HEK293 (cell line): ENCODE measurements around the gene C18orf32.
"Not testable (repeated sequence)": the region's sequence is repeated elsewhere in the genome, so short reads cannot be mapped to it uniquely, and the experiment has no call there.

ENCODE experiments used
- CTCF ChIA-PET: fragments of 350-600 bp; formaldehyde crosslinking; extraction: SDS; loops from one replicate; lab custom pipeline; 2021; ENCODE audit warnings: antibody characterized with exemption; lab: Yijun Ruan, JAX
- POLR2A ChIA-PET: fragments of 300-600 bp; formaldehyde crosslinking; extraction: SDS; loops from one replicate; lab custom pipeline; 2020; ENCODE audit warnings: antibody characterized with exemption, inconsistent platforms; lab: Yijun Ruan, JAX
- H3K27ac ChIP-seq: fragments of 200-500 bp; sonication (Bioruptor generic); 2 replicates; pipeline ENCODE4 v1.5.1; 2014; ENCODE audit warnings: low read depth, low read length, control low read depth, inconsistent platforms; ENCODE audit errors: extremely low read depth
- H3K36me3 ChIP-seq, 2 experiments: fragments of 200-500 bp in 1 of 2; sonication (Bioruptor generic) in 1 of 2; 1 replicate in 1 of 2; 2 replicates in 1 of 2; pipeline ENCODE4 v1.5.1; 2014 to 2017; ENCODE audit warnings: inconsistent platforms in 2 of 2, low read length in 2 of 2; ENCODE audit not compliant: control insufficient read depth in 2 of 2, insufficient read depth in 1 of 2
- H3K4me1 ChIP-seq: fragments of 200-500 bp; sonication (Bioruptor generic); 2 replicates; pipeline ENCODE4 v1.5.1; 2014; ENCODE audit warnings: mild to moderate bottlenecking, low read length, inconsistent platforms; ENCODE audit not compliant: control insufficient read depth, insufficient read depth
- H3K4me3 ChIP-seq: 2 replicates; pipeline ENCODE4 v1.5.1; 2011; ENCODE audit warnings: low read depth, mild to moderate bottlenecking, control low read depth, low read length, moderate library complexity
- H3K9me3 ChIP-seq: fragments of 200-500 bp; sonication (Bioruptor generic); 2 replicates; pipeline ENCODE4 v1.5.1; 2014; ENCODE audit warnings: low read depth, low read length, inconsistent platforms; ENCODE audit not compliant: control insufficient read depth, insufficient read depth
- PRDM1 ChIP-seq: fragments of 450-650 bp; formaldehyde crosslinking; IDR thresholded peaks from 2 replicates; pipeline ENCODE4; 2016; ENCODE audit warnings: missing biosample characterization, missing genetic modification characterization
- SCRT1 ChIP-seq: fragments of 450-650 bp; formaldehyde crosslinking; IDR thresholded peaks from 2 replicates; pipeline ENCODE4 v1.5.1; 2016; ENCODE audit warnings: missing biosample characterization, missing genetic modification characterization, borderline replicate concordance
- SETDB1 ChIP-seq: IDR thresholded peaks from one replicate; pipeline ENCODE4 v1.6.1; 2017; ENCODE audit warnings: mild to moderate bottlenecking, low read length, moderate library complexity, mixed read lengths; ENCODE audit not compliant: insufficient read length
- ZBTB20 ChIP-seq: fragments of 450-650 bp; formaldehyde crosslinking; IDR thresholded peaks from 2 replicates; pipeline ENCODE4 v1.5.1; 2016; ENCODE audit warnings: missing biosample characterization, missing genetic modification characterization
- ZNF10 ChIP-seq: fragments of 450-650 bp; formaldehyde crosslinking; IDR thresholded peaks from 2 replicates; pipeline ENCODE4 v1.5.1; 2017; ENCODE audit warnings: missing biosample characterization, missing genetic modification characterization
- ZNF184 ChIP-seq: fragments of 450-650 bp; IDR thresholded peaks from 2 replicates; pipeline ENCODE4 v1.5.1; 2018; ENCODE audit warnings: missing biosample characterization, mild to moderate bottlenecking, missing genetic modification characterization
- ZNF433 ChIP-seq: fragments of 450-650 bp; formaldehyde crosslinking; IDR thresholded peaks from 2 replicates; pipeline ENCODE4 v1.5.1; 2016; ENCODE audit warnings: missing biosample characterization, missing genetic modification characterization, low read depth
- ZNF510 ChIP-seq: fragments of 450-650 bp; formaldehyde crosslinking; IDR thresholded peaks from 2 replicates; pipeline ENCODE4 v1.5.1; 2018; ENCODE audit warnings: mild to moderate bottlenecking, missing genetic modification characterization, missing biosample characterization; ENCODE audit not compliant: insufficient replicate concordance
- ZNF549 ChIP-seq: fragments of 450-650 bp; IDR thresholded peaks from 2 replicates; pipeline ENCODE4 v1.5.1; 2018; ENCODE audit warnings: missing biosample characterization, missing genetic modification characterization, mild to moderate bottlenecking, inconsistent platforms, moderate library complexity
- ZNF626 ChIP-seq: fragments of 450-650 bp; sonication (Bioruptor Pico); formaldehyde crosslinking; IDR thresholded peaks from 2 replicates; pipeline ENCODE4 v1.5.1; 2018; ENCODE audit warnings: missing biosample characterization, missing genetic modification characterization, inconsistent platforms
- ZNF654 ChIP-seq: fragments of 450-650 bp; formaldehyde crosslinking; IDR thresholded peaks from 2 replicates; pipeline ENCODE4 v1.5.1; 2016; ENCODE audit warnings: low read depth, missing biosample characterization, missing genetic modification characterization
- ZNF76 ChIP-seq: fragments of 450-650 bp; formaldehyde crosslinking; IDR thresholded peaks from 2 replicates; pipeline ENCODE4; 2016; ENCODE audit warnings: low read depth, missing biosample characterization, missing genetic modification characterization, borderline replicate concordance
- ZNF777 ChIP-seq: fragments of 450-650 bp; formaldehyde crosslinking; IDR thresholded peaks from 2 replicates; pipeline ENCODE4 v1.5.1; 2017; ENCODE audit warnings: missing biosample characterization, missing genetic modification characterization, borderline replicate concordance
- ZSCAN23 ChIP-seq: fragments of 450-650 bp; formaldehyde crosslinking; IDR thresholded peaks from 2 replicates; pipeline ENCODE4 v1.5.1; 2016; ENCODE audit warnings: missing biosample characterization, missing genetic modification characterization
- TF ChIP-seq, protein P1 (sequence below): fragments of 450-650 bp; formaldehyde crosslinking; IDR thresholded peaks from 2 replicates; pipeline ENCODE4 v1.5.1; 2017; ENCODE audit warnings: missing biosample characterization, missing genetic modification characterization
- TF ChIP-seq, protein P2 (sequence below): fragments of 450-650 bp; formaldehyde crosslinking; IDR thresholded peaks from 2 replicates; pipeline ENCODE4 v1.5.1; 2016; ENCODE audit warnings: missing biosample characterization, missing genetic modification characterization

The C18orf32 gene

DNA sequence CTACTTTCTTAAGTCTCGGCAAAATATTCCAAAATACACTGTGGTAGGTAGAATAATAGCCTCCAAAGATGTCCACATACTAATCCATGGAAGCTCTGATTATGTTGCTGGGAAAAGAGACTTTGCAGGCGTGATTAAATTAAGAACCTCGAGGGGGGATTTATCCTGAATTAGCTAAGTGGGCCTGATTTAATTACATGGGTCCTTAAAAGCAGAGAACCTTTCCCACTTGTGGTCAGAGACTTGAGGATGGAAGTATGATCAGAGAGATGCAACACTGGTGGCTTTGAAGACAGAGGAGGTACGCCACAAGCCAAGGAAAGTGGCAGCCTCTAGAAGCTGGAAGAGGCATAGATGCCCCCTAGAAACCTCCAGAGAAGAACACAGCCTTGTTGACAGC, 29.4 kb downstream of the C18orf32 start:
- TF ChIP-seq SCRT1 (tag by site-specific recombination) (no peak), ZNF433 (tag by site-specific recombination) (no peak)
- TF ChIP-seq, protein P1, sequence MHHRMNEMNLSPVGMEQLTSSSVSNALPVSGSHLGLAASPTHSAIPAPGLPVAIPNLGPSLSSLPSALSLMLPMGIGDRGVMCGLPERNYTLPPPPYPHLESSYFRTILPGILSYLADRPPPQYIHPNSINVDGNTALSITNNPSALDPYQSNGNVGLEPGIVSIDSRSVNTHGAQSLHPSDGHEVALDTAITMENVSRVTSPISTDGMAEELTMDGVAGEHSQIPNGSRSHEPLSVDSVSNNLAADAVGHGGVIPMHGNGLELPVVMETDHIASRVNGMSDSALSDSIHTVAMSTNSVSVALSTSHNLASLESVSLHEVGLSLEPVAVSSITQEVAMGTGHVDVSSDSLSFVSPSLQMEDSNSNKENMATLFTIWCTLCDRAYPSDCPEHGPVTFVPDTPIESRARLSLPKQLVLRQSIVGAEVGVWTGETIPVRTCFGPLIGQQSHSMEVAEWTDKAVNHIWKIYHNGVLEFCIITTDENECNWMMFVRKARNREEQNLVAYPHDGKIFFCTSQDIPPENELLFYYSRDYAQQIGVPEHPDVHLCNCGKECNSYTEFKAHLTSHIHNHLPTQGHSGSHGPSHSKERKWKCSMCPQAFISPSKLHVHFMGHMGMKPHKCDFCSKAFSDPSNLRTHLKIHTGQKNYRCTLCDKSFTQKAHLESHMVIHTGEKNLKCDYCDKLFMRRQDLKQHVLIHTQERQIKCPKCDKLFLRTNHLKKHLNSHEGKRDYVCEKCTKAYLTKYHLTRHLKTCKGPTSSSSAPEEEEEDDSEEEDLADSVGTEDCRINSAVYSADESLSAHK (tag by site-specific recombination) = peak; percentile 49; the same call in 1 of the 2 replicates
- no peaks in the 10 kb centered on the region for H3K9me3 ChIP-seq
- H3K27ac ChIP-seq = no peak overlapping the region
- no peaks in the 10 kb centered on the region for H3K36me3 ChIP-seq
- CTCF ChIA-PET = interaction anchor here (0.6 to 2.6 kb wide), 2 partner anchors 10 to 76 kb away, joined by 3 to 14 read pairs; no protein-coding TSS in a partner anchor
- POLR2A ChIA-PET = no interaction called here
- no peak overlapping the region for H3K4me3 ChIP-seq
- no peaks in the 10 kb centered on the region for H3K4me1 ChIP-seq

DNA sequence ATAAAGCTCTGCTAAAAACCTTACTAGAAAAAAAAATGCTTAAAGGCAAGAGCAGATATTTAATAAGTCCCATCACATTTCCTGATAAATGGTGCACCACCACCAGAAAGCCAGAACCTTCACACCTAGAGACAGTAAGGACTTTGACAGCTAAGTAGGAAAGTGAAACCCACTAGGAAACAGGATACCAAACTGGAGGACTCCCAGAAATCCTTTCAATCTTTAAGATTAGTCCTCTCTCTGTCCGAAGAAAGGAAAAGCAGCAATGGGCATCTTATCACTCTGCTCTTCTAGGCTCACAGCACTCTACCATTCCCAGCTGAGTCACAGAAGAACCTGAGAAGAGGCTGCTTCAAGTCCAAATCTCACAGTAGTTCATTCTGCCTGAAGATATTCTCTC, 30.2 kb downstream of the C18orf32 start:
- no peaks in the 10 kb centered on the region for H3K9me3 ChIP-seq
- no peaks in the 10 kb centered on the region for H3K4me1 ChIP-seq
- TF ChIP-seq ZNF10 (tag by site-specific recombination) = peak; percentile 54; the same call in 1 of the 2 replicates
- TF ChIP-seq PRDM1 = peak; percentile 85
- TF ChIP-seq ZNF76 (tag by site-specific recombination) = no peak
- no peak for TF ChIP-seq ZNF549
- no peak for TF ChIP-seq ZBTB20 (tag by site-specific recombination)
- TF ChIP-seq ZNF777 (tag by site-specific recombination) = no peak
- TF ChIP-seq ZSCAN23 (tag by site-specific recombination) = no peak
- no peaks in the 10 kb centered on the region for H3K36me3 ChIP-seq
- H3K4me3 ChIP-seq = no peak overlapping the region
- POLR2A ChIA-PET = interaction anchor here (0.9 to 1.3 kb wide), 2 partner anchors 505 to 810 kb away, joined by 3 to 4 read pairs; no protein-coding TSS in a partner anchor
- no peak overlapping the region for H3K27ac ChIP-seq
- CTCF ChIA-PET = interaction anchor here (0.7 to 2.6 kb wide), 4 partner anchors 9 to 782 kb away, joined by 3 to 14 read pairs (median 4); no protein-coding TSS in a partner anchor

DNA sequence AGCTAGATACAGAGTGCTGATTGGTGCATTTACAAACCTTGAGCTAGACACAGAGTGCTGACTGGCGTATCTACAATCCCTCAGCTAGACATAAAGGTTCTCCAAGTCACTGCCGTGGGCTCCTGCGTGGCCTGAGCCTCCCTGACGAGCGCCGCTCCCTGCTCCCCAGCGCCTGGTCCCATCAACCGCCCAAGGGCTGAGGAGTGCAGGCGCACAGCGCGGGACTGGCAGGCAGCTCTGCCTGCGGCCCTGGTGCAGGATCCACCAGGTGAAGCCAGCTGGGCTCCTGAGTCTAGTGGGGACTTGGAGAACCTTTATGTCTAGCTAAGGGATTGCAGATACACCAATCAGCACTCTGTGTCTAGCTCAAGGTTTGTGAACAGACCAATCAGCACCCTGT, 34.5 kb downstream of the C18orf32 start:
- H3K9me3 ChIP-seq, H3K4me3 ChIP-seq, H3K36me3 ChIP-seq, H3K4me1 ChIP-seq, POLR2A ChIA-PET, H3K27ac ChIP-seq: not testable (repeated sequence)
- CTCF ChIA-PET = interaction anchor here (1.4 kb wide), 1 partner anchor 776 kb away, joined by 3 read pairs; no protein-coding TSS in a partner anchor

DNA sequence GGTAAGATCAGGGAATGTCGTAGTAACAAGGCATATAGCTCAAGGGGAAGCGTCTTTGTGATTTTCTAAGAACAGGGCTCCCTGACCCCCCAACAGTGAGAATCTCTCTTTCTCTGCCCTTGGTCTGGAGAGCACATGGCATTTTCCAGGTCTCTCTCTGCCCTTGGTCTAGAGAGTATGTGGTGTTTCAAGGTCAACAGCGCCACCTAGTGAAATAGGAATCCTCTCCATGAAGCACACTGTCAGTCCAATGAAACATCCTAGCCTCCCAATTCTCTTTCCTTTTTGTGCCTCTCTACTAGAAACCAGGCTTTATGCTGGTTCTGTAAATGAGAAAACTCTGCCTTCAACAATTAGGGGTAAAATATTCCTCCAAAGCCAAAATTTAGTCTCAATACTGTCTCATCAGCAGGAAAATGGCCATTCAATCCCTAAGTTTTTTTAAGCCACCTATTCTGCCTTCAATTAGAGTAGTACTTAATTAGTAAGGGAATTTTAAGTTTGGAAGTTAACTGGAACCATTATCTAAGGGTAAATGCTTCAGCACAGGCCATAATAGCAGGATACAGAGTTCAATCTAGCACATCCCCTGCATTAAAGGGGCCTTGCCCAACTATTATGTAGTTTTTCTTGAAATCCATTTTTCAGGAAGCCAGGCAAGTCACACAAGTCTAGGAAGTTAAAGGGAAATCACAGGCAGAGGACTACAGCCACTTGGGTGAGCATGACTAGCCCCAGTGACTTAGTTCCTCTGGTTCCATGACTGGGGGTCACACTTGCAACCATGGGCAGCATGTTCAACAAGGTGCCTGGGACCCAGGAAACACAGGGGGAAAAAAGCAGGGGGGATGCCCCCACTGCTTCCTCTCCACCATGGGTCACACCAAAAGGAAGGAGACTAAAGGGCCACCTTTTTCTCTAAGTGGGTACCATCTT, 39.0 kb downstream of the C18orf32 start:
- POLR2A ChIA-PET = interaction anchor here (0.6 kb wide), 1 partner anchor 452 kb away, joined by 8 read pairs; no protein-coding TSS in a partner anchor
- Histone ChIP-seq H3K4me3 (no peak overlapping the region), H3K27ac (no peak overlapping the region), H3K9me3 (no peaks in the 10 kb centered on the region), H3K4me1 (no peaks in the 10 kb centered on the region), H3K36me3 (peaks cover 0 to 3% of the 10 kb centered on the region in 2 experiments; a peak in 1 of 3 replicates)
- CTCF ChIA-PET = interaction anchor here (0.6 to 3.3 kb wide), 38 partner anchors 8 to 975 kb away, joined by 3 to 14 read pairs (median 3); no protein-coding TSS in a partner anchor
- TF ChIP-seq, protein P2, sequence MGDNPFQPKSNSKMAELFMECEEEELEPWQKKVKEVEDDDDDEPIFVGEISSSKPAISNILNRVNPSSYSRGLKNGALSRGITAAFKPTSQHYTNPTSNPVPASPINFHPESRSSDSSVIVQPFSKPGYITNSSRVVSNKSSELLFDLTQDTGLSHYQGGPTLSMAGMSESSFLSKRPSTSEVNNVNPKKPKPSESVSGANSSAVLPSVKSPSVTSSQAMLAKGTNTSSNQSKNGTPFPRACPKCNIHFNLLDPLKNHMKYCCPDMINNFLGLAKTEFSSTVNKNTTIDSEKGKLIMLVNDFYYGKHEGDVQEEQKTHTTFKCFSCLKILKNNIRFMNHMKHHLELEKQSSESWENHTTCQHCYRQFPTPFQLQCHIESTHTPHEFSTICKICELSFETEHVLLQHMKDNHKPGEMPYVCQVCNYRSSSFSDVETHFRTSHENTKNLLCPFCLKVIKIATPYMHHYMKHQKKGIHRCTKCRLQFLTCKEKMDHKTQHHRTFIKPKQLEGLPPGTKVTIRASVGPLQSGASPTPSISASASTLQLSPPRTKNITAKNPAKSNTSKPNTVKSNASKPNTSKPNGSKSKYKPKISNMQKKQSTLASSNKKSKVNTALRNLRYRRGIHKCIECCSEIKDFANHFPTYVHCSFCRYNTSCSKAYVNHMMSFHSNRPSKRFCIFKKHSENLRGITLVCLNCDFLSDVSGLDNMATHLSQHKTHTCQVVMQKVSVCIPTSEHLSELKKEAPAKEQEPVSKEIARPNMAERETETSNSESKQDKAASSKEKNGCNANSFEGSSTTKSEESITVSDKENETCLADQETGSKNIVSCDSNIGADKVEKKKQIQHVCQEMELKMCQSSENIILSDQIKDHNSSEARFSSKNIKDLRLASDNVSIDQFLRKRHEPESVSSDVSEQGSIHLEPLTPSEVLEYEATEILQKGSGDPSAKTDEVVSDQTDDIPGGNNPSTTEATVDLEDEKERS (tag by site-specific recombination) = peak; percentile 88; the same call in 1 of the 2 replicates
- TF ChIP-seq, protein P1 (tag by site-specific recombination) = peak; percentile 29; the same call in 1 of the 2 replicates
- TF ChIP-seq ZNF654 (tag by site-specific recombination) (peak; percentile 75), SETDB1 (peak; percentile 84), ZNF626 (tag by site-specific recombination) (0 out of 2 replicates have a peak, but pooled peaks have one; percentile 17), ZNF184 (no peak), ZNF510 (tag by site-specific recombination) (peak; percentile 6)
